Measurements from ENCODE around the gene UGT1A6.
"Not testable (repeated sequence)": the region's sequence is repeated elsewhere in the genome, so short reads cannot be mapped to it uniquely, and the experiment has no call there.

Gene UGT1A6

GRCh38 chr2:233692648-233693047 is at the start of gene UGT1A6:
Gene UGT1A6 (plus strand): TSS chr2:233692890. CDS start chr2:233693005, 115 bp downstream.
- DNase-seq: no peak

- no peak for DNase-seq
Measured at GRCh38 chr2:233643128-233643527, 49.6 kb upstream of the UGT1A6 start.

- DNase-seq: not testable (repeated sequence)
Measured at GRCh38 chr2:233646033-233646432, 46.7 kb upstream of the UGT1A6 start.

GRCh38 chr2:233650981-233651380 is 41.7 kb upstream of the UGT1A6 start:
- no peak for DNase-seq

- DNase-seq: no peak
Measured at GRCh38 chr2:233651430-233651829, 41.3 kb upstream of the UGT1A6 start.

- no peak for DNase-seq
Measured at GRCh38 chr2:233654501-233654900, 38.2 kb upstream of the UGT1A6 start.

GRCh38 chr2:233655043-233655442 is 37.6 kb upstream of the UGT1A6 start:
- no peak for DNase-seq

GRCh38 chr2:233655943-233656342 is 36.7 kb upstream of the UGT1A6 start:
- not testable (repeated sequence) for DNase-seq

- no peak for DNase-seq
Measured at GRCh38 chr2:233656443-233656842, 36.2 kb upstream of the UGT1A6 start.

GRCh38 chr2:233658610-233659009 is 34.1 kb upstream of the UGT1A6 start:
- no peak for DNase-seq

GRCh38 chr2:233663911-233664310 is 28.8 kb upstream of the UGT1A6 start:
- DNase-seq: no peak

- DNase-seq: no peak
Measured at GRCh38 chr2:233668605-233669260, 24.0 kb upstream of the UGT1A6 start.

GRCh38 chr2:233671290-233672161 is 21.2 kb upstream of the UGT1A6 start, which contains the start of gene UGT1A9:
Gene UGT1A9 (plus strand): TSS chr2:233671898. CDS start chr2:233671935, 37 bp downstream.
- DNase-seq: no peak

GRCh38 chr2:233672886-233673285 is 19.8 kb upstream of the UGT1A6 start:
- no peak for DNase-seq

- DNase-seq: no peak
Measured at GRCh38 chr2:233673896-233674295, 18.8 kb upstream of the UGT1A6 start.

GRCh38 chr2:233674314-233674713 is 18.4 kb upstream of the UGT1A6 start:
- no peak for DNase-seq

GRCh38 chr2:233674995-233675394 is 17.7 kb upstream of the UGT1A6 start:
- no peak for DNase-seq

GRCh38 chr2:233676046-233676445 is 16.6 kb upstream of the UGT1A6 start:
- DNase-seq: no peak

GRCh38 chr2:233679196-233679595 is 13.5 kb upstream of the UGT1A6 start:
- no peak for DNase-seq

GRCh38 chr2:233680361-233681045 is 12.2 kb upstream of the UGT1A6 start:
- DNase-seq: no peak

GRCh38 chr2:233681521-233682099 is 11.1 kb upstream of the UGT1A6 start, which contains the start of gene UGT1A7:
Gene UGT1A7 (plus strand): TSS chr2:233681901. CDS start chr2:233681938, 37 bp downstream.
- no peak for DNase-seq
